PC-9 (cell line): ENCODE results near the gene NTM. TPM values are rescaled to one million over a fixed set of nuclear protein-coding genes. Genes with fewer than 3 reads are reported as not detected.

Experiments
- BruUV-seq: library from RNA; stranded (reverse); fragments of 400-500 nt; replicated peaks from 2 replicates; lab custom pipeline; 2021; lab: Mats Ljungman, UMichigan
- CTCF ChIA-PET: fragments of 300-600 bp; sonication (Branson Sonifier 250); formaldehyde crosslinking; loops from one replicate; lab custom pipeline; 2022; ENCODE audit warnings: antibody characterized with exemption; lab: Charles Lee
- POLR2A ChIA-PET: fragments of 300-600 bp; sonication (Branson Sonifier 250); formaldehyde crosslinking; loops from one replicate; lab custom pipeline; 2022; ENCODE audit warnings: antibody characterized with exemption; ENCODE audit not compliant: unreplicated experiment; lab: Charles Lee
- DNase-seq, 2 experiments: peaks; one replicate each; pipeline versions ENCODE4 v3.0.0 to v3.0.0-alpha.2; 2015 to 2022; ENCODE audit warnings: mixed read lengths in 1 of 2
- H2AFZ ChIP-seq: fragments of 200-600 bp; sonication (generic); 2 replicates; pipeline ENCODE4 v1.8.1; 2017; ENCODE audit warnings: antibody characterized with exemption
- H3F3A ChIP-seq: fragments of 200-600 bp; sonication (generic); 2 replicates; pipeline ENCODE4 v1.8.1; 2017; ENCODE audit warnings: antibody characterized with exemption, mild to moderate bottlenecking, low read depth; ENCODE audit not compliant: insufficient read depth
- H3K27ac ChIP-seq: fragments of 200-600 bp; sonication (generic); 2 replicates; pipeline ENCODE4 v1.6.1; 2016; ENCODE audit warnings: mixed run types
- H3K27me3 ChIP-seq: fragments of 200-600 bp; sonication (generic); 2 replicates; pipeline ENCODE4 v1.6.1; 2016; ENCODE audit warnings: low read depth, mixed run types; ENCODE audit not compliant: insufficient read depth
- H3K36me3 ChIP-seq: fragments of 200-600 bp; sonication (generic); 2 replicates; pipeline ENCODE4 v1.6.1; 2016; ENCODE audit warnings: low read depth, mixed run types
- H3K4me1 ChIP-seq: fragments of 200-600 bp; sonication (generic); replicated peaks from 2 replicates; pipeline ENCODE4 v1.6.1; 2016; ENCODE audit warnings: mixed run types; ENCODE audit not compliant: insufficient read depth
- H3K4me2 ChIP-seq: fragments of 200-600 bp; sonication (generic); 2 replicates; pipeline ENCODE4 v1.6.1; 2017; ENCODE audit warnings: mixed run types
- H3K4me3 ChIP-seq: fragments of 200-600 bp; sonication (generic); 2 replicates; pipeline ENCODE4 v1.6.1; 2016; ENCODE audit warnings: mixed run types
- H3K79me2 ChIP-seq: fragments of 200-600 bp; sonication (generic); 2 replicates; pipeline ENCODE4 v1.6.1; 2017; ENCODE audit warnings: low read depth, mixed run types
- H3K9me2 ChIP-seq: fragments of 200-600 bp; sonication (generic); 2 replicates; pipeline ENCODE4 v1.8.1; 2017; ENCODE audit warnings: mild to moderate bottlenecking; ENCODE audit not compliant: insufficient read depth
- H3K9me3 ChIP-seq: fragments of 200-600 bp; sonication (generic); 2 replicates; pipeline ENCODE4 v1.8.1; 2016; ENCODE audit warnings: low read depth; ENCODE audit not compliant: insufficient read depth
- H4K20me1 ChIP-seq: fragments of 200-600 bp; sonication (generic); 2 replicates; pipeline ENCODE4 v1.8.1; 2017; ENCODE audit not compliant: insufficient read depth
- CTCF ChIP-seq: fragments of 200-600 bp; sonication (generic); conservative IDR thresholded peaks from 2 replicates; pipeline ENCODE4 v1.6.1; 2017; ENCODE audit warnings: mixed run types, antibody characterized with exemption, mild to moderate bottlenecking, moderate library complexity
- EZH2 ChIP-seq: fragments of 200-600 bp; sonication (generic); IDR thresholded peaks from 2 replicates; pipeline ENCODE4 v1.8.0; 2017; ENCODE audit warnings: antibody characterized with exemption, low read depth
- intact Hi-C: fragments of 100-400 bp; cut with micrococcal nuclease; formaldehyde crosslinking; loops from one replicate; pipeline ENCODE4 v1.10.0; 2022; ENCODE audit not compliant: unreplicated experiment
- total RNA-seq: library from RNA; stranded (reverse); gene quantifications from 2 replicates; pipeline ENCODE4 v1.2.3, GENCODE V29; 2021

The NTM gene
- total RNA-seq, 1 experiment from 2014 or later = not detected

GRCh38 chr11:132036746-132037466, 666.5 kb downstream of the NTM start:
- Histone ChIP-seq H3K4me2 (no peak overlapping the region), H3K27me3 (no peaks in the 10 kb centered on the region), H3K9me3 (no peaks in the 10 kb centered on the region), H3K4me1 (no peaks in the 10 kb centered on the region), H4K20me1 (no peaks in the 10 kb centered on the region), H2AFZ (no peak overlapping the region), H3F3A (no peaks in the 10 kb centered on the region), H3K79me2 (no peaks in the 10 kb centered on the region), H3K36me3 (no peaks in the 10 kb centered on the region), H3K27ac (no peak overlapping the region), H3K9me2 (no peaks in the 10 kb centered on the region), H3K4me3 (no peak overlapping the region)
- no TSS peak for BruUV-seq
- no peak for TF ChIP-seq EZH2
- TF ChIP-seq CTCF = no peak
- DNase-seq = no peak
- intact Hi-C loops = no loop called here
- CTCF ChIA-PET = no interaction called here
- POLR2A ChIA-PET = no interaction called here

- H3K27ac ChIP-seq = no peak overlapping the region
- H4K20me1 ChIP-seq = no peaks in the 10 kb centered on the region
- no peaks in the 10 kb centered on the region for H3K4me1 ChIP-seq
- no peaks in the 10 kb centered on the region for H3K36me3 ChIP-seq
- no peaks in the 10 kb centered on the region for H3K27me3 ChIP-seq
- H3K79me2 ChIP-seq = no peaks in the 10 kb centered on the region
- intact Hi-C loops = no loop called here
- H3K4me2 ChIP-seq = no peak overlapping the region
- DNase-seq = no peak
- CTCF ChIA-PET = no interaction called here
- POLR2A ChIA-PET = no interaction called here
- no peaks in the 10 kb centered on the region for H3F3A ChIP-seq
- TF ChIP-seq CTCF (no peak), EZH2 (no peak)
- BruUV-seq = no TSS peak
- H3K9me3 ChIP-seq = no peaks in the 10 kb centered on the region
- no peaks in the 10 kb centered on the region for H3K9me2 ChIP-seq
- H3K4me3 ChIP-seq = no peak overlapping the region
- no peak overlapping the region for H2AFZ ChIP-seq
These were observed 667.0 kb downstream of the NTM start for GRCh38 chr11:132037467-132037862.

- H3K9me3 ChIP-seq = no peaks in the 10 kb centered on the region
- ChIA-PET POLR2A (no interaction called here), CTCF (no interaction called here)
- TF ChIP-seq EZH2 = no peak
- no peak for TF ChIP-seq CTCF
- no peaks in the 10 kb centered on the region for H3K4me1 ChIP-seq
- no peaks in the 10 kb centered on the region for H3K36me3 ChIP-seq
- intact Hi-C loops = no loop called here
- no peak overlapping the region for H3K4me2 ChIP-seq
- no peak overlapping the region for H3K27ac ChIP-seq
- H3K79me2 ChIP-seq = no peaks in the 10 kb centered on the region
- H3K4me3 ChIP-seq = no peak overlapping the region
- no peak for DNase-seq
- H3K9me2 ChIP-seq = no peaks in the 10 kb centered on the region
- no peaks in the 10 kb centered on the region for H3F3A ChIP-seq
- BruUV-seq = no TSS peak
- no peaks in the 10 kb centered on the region for H4K20me1 ChIP-seq
- no peaks in the 10 kb centered on the region for H3K27me3 ChIP-seq
- no peak overlapping the region for H2AFZ ChIP-seq
These were observed 667.5 kb downstream of the NTM start for GRCh38 chr11:132037956-132038355.
